ENCODE results near the gene LUC7L3. TPM values are rescaled to one million over a fixed set of nuclear protein-coding genes. Genes with fewer than 3 reads are reported as not detected.
A peak's percentile ranks its signal among the peaks of the same experiment; 100 is the strongest.

LUC7L3 gene
- total and polyA plus RNA-seq, 2 of the 13 experiments (the other 11 are each of a cell fraction or from before 2014, with no cell fraction given), result 108 to 120 TPM

DNA sequence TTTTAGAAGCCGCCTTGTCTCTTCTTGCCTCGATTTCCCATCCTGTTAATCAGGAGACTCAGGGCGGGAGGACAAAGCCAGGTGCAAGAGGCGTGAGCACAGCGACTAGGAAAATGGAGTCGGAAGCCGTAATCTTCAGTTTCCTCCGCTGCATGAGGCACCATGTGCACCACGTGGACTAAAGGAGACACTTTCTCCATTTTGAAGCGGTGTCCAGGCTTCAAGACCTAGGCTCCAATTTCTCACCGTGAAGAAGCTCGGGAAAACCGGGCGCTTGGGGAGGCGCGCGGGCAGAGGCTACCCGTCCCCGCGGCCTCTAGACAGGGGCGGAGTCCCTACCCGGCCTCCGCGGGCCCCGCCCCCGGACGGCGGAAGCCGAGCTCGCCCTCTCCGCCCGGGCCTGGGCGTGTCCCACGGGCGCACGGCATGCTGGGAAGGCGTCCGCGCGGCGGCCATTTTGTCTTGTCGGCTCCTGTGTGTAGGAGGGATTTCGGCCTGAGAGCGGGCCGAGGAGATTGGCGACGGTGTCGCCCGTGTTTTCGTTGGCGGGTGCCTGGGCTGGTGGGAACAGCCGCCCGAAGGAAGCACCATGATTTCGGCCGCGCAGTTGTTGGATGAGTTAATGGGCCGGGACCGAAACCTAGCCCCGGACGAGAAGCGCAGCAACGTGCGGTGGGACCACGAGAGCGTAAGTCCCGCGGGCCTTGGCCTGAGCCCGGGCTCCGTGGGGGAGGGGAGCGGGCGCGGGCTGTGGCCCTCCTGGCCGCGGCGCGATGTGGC is at the start of gene LUC7L3 (continued):
- TF ChIP-seq RFXAP (CRISPR knock-in tag; IDR thresholded peaks at IDR 0.05; ENCODE audit: borderline replicate concordance) (0 out of 2 replicates have a peak, but pooled peaks have one; percentile 88), KDM3A (CRISPR knock-in tag; IDR thresholded peaks at IDR 0.05; ENCODE audit: low read depth) (peak; percentile 63; the same call in 1 of the 2 replicates), ZNF556 (CRISPR knock-in tag; IDR thresholded peaks at IDR 0.05; ENCODE audit: borderline replicate concordance) (peak; percentile 94), MTF2 (CRISPR knock-in tag; IDR thresholded peaks at IDR 0.05; ENCODE audit: borderline replicate concordance) (peak; percentile 97), ZNF326 (CRISPR knock-in tag; IDR thresholded peaks at IDR 0.05; ENCODE audit: borderline replicate concordance) (no peak), ZBTB37 (CRISPR knock-in tag; IDR thresholded peaks at IDR 0.05) (no peak; the same call in 1 of the 2 replicates), EZH2 (conservative IDR thresholded peaks at IDR 0.05; ENCODE audit: low read depth, low read length) (no peak), ZNF253 (CRISPR knock-in tag; IDR thresholded peaks at IDR 0.05; ENCODE audit: borderline replicate concordance) (peak; percentile 81; the same call in 1 of the 2 replicates), SUZ12 (IDR thresholded peaks at IDR 0.05; ENCODE audit: low read depth, low read length) (peak; percentile 61), ZNF891 (CRISPR knock-in tag; IDR thresholded peaks at IDR 0.05) (peak; percentile 54; the same call in 1 of the 2 replicates), HOXA7 (CRISPR knock-in tag; IDR thresholded peaks at IDR 0.05) (peak; percentile 72)
- TF ChIP-seq, protein P1, sequence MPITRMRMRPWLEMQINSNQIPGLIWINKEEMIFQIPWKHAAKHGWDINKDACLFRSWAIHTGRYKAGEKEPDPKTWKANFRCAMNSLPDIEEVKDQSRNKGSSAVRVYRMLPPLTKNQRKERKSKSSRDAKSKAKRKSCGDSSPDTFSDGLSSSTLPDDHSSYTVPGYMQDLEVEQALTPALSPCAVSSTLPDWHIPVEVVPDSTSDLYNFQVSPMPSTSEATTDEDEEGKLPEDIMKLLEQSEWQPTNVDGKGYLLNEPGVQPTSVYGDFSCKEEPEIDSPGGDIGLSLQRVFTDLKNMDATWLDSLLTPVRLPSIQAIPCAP (CRISPR knock-in tag; IDR thresholded peaks at IDR 0.05; ENCODE audit: low read depth), result no peak
- TF ChIP-seq, protein P2, sequence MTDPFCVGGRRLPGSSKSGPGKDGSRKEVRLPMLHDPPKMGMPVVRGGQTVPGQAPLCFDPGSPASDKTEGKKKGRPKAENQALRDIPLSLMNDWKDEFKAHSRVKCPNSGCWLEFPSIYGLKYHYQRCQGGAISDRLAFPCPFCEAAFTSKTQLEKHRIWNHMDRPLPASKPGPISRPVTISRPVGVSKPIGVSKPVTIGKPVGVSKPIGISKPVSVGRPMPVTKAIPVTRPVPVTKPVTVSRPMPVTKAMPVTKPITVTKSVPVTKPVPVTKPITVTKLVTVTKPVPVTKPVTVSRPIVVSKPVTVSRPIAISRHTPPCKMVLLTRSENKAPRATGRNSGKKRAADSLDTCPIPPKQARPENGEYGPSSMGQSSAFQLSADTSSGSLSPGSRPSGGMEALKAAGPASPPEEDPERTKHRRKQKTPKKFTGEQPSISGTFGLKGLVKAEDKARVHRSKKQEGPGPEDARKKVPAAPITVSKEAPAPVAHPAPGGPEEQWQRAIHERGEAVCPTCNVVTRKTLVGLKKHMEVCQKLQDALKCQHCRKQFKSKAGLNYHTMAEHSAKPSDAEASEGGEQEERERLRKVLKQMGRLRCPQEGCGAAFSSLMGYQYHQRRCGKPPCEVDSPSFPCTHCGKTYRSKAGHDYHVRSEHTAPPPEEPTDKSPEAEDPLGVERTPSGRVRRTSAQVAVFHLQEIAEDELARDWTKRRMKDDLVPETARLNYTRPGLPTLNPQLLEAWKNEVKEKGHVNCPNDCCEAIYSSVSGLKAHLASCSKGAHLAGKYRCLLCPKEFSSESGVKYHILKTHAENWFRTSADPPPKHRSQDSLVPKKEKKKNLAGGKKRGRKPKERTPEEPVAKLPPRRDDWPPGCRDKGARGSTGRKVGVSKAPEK (CRISPR knock-in tag; IDR thresholded peaks at IDR 0.05; ENCODE audit: borderline replicate concordance), result no peak
- TF ChIP-seq, protein P3, sequence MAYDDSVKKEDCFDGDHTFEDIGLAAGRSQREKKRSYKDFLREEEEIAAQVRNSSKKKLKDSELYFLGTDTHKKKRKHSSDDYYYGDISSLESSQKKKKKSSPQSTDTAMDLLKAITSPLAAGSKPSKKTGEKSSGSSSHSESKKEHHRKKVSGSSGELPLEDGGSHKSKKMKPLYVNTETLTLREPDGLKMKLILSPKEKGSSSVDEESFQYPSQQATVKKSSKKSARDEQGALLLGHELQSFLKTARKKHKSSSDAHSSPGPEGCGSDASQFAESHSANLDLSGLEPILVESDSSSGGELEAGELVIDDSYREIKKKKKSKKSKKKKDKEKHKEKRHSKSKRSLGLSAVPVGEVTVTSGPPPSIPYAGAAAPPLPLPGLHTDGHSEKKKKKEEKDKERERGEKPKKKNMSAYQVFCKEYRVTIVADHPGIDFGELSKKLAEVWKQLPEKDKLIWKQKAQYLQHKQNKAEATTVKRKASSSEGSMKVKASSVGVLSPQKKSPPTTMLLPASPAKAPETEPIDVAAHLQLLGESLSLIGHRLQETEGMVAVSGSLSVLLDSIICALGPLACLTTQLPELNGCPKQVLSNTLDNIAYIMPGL (CRISPR knock-in tag; IDR thresholded peaks at IDR 0.05; ENCODE audit: borderline replicate concordance in 1 of 2, low read depth in 1 of 2), result peak; percentile 92 to 94
- TF ChIP-seq, protein P4, sequence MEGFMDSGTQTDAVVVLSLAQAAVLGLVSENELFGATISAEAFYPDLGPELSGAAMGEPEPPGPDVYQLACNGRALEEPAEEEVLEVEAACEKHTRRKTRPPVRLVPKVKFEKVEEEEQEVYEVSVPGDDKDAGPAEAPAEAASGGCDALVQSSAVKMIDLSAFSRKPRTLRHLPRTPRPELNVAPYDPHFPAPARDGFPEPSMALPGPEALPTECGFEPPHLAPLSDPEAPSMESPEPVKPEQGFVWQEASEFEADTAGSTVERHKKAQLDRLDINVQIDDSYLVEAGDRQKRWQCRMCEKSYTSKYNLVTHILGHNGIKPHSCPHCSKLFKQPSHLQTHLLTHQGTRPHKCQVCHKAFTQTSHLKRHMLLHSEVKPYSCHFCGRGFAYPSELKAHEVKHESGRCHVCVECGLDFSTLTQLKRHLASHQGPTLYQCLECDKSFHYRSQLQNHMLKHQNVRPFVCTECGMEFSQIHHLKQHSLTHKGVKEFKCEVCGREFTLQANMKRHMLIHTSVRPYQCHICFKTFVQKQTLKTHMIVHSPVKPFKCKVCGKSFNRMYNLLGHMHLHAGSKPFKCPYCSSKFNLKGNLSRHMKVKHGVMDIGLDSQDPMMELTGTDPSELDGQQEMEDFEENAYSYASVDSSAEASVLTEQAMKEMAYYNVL (CRISPR knock-in tag; IDR thresholded peaks at IDR 0.05; ENCODE audit: borderline replicate concordance), result no peak
